Hepatocyte (in vitro differentiated cells): ENCODE data around the gene HOXC6. TPM values are rescaled to one million over a fixed set of nuclear protein-coding genes. Genes with fewer than 3 reads are reported as not detected.
A peak's percentile ranks its signal among the peaks of the same experiment; 100 is the strongest.

Experiments used
- DNase-seq: peaks from one replicate; pipeline ENCODE4 v3.0.0-alpha.2; 2016; ENCODE audit warnings: low spot score
- H2AFZ ChIP-seq: fragments of 200-600 bp; sonication (generic); 2 replicates; pipeline ENCODE4 v1.6.0; 2016; ENCODE audit warnings: antibody characterized with exemption, mild to moderate bottlenecking
- H3K27ac ChIP-seq: fragments of 200-600 bp; sonication (generic); 2 replicates; pipeline ENCODE4 v1.5.1; 2016; ENCODE audit warnings: mild to moderate bottlenecking
- H3K27me3 ChIP-seq: fragments of 200-600 bp; sonication (generic); 2 replicates; pipeline ENCODE4 v1.6.1; 2016
- H3K36me3 ChIP-seq: fragments of 200-600 bp; sonication (generic); replicated peaks from 2 replicates; pipeline ENCODE4 v1.5.1; 2016; ENCODE audit warnings: low read depth; ENCODE audit not compliant: insufficient read depth
- H3K4me1 ChIP-seq: fragments of 200-600 bp; sonication (generic); 2 replicates; pipeline ENCODE4 v1.5.1; 2016; ENCODE audit warnings: mild to moderate bottlenecking, moderate library complexity; ENCODE audit not compliant: insufficient read depth
- H3K4me2 ChIP-seq: fragments of 200-600 bp; sonication (generic); 2 replicates; pipeline ENCODE4 v1.6.0; 2016
- H3K4me3 ChIP-seq: fragments of 200-600 bp; sonication (generic); 2 replicates; pipeline ENCODE4 v1.5.1; 2016; ENCODE audit warnings: mild to moderate bottlenecking
- H3K79me2 ChIP-seq: fragments of 200-600 bp; sonication (generic); 2 replicates; pipeline ENCODE4 v1.6.0; 2017; ENCODE audit warnings: mild to moderate bottlenecking
- H3K9me2 ChIP-seq: fragments of 200-600 bp; sonication (generic); replicated peaks from 2 replicates; pipeline ENCODE4 v1.6.0; 2017; ENCODE audit warnings: mild to moderate bottlenecking; ENCODE audit not compliant: insufficient read depth
- H3K9me3 ChIP-seq: fragments of 200-600 bp; sonication (generic); 2 replicates; pipeline ENCODE4 v1.5.1; 2016; ENCODE audit warnings: low read depth, mild to moderate bottlenecking
- H4K20me1 ChIP-seq: fragments of 200-600 bp; sonication (generic); 2 replicates; pipeline ENCODE4 v1.6.0; 2016; ENCODE audit warnings: mild to moderate bottlenecking; ENCODE audit not compliant: insufficient read depth, poor library complexity, severe bottlenecking
- CTCF ChIP-seq: fragments of 200-600 bp; sonication (generic); IDR thresholded peaks from 2 replicates; pipeline ENCODE4 v1.5.1; 2016; ENCODE audit warnings: antibody characterized with exemption, mild to moderate bottlenecking; ENCODE audit not compliant: poor library complexity
- EZH2 ChIP-seq: fragments of 200-600 bp; sonication (generic); IDR thresholded peaks from 2 replicates; pipeline ENCODE4 v1.6.1; 2016; ENCODE audit warnings: antibody characterized with exemption, mild to moderate bottlenecking, borderline replicate concordance
- EZH2phosphoT487 ChIP-seq: fragments of 200-600 bp; sonication (generic); IDR thresholded peaks from one replicate; pipeline ENCODE4 v1.6.1; 2018; ENCODE audit warnings: antibody characterized with exemption, mild to moderate bottlenecking, low read depth, moderate library complexity; ENCODE audit not compliant: unreplicated experiment, severe bottlenecking
- WGBS: methylation state at CpG from one replicate; pipeline ENCODE4 v1.1.6; 2016; ENCODE audit warnings: low lambda C conversion rate; ENCODE audit errors: missing lambda C conversion rate; 5-methylcytosine and 5-hydroxymethylcytosine counted together
- polyA plus RNA-seq: library from polyadenylated mRNA; unstranded; fragments of >200 nt; fragmentation: Nextera tagmentation; extraction: Ambion mirVana; gene quantifications from 2 replicates; pipeline ENCODE4 v1.2.1, GENCODE V29; 2016
- total RNA-seq: library from RNA; depleted of rRNA; stranded (reverse); fragments of >200 nt; gene quantifications from 2 replicates; pipeline ENCODE4 v1.2.3, GENCODE V29; 2014

The HOXC6 gene
- total and polyA plus RNA-seq, 2 experiments from 2014 or later: 4.5 to 11.1 TPM

DNA sequence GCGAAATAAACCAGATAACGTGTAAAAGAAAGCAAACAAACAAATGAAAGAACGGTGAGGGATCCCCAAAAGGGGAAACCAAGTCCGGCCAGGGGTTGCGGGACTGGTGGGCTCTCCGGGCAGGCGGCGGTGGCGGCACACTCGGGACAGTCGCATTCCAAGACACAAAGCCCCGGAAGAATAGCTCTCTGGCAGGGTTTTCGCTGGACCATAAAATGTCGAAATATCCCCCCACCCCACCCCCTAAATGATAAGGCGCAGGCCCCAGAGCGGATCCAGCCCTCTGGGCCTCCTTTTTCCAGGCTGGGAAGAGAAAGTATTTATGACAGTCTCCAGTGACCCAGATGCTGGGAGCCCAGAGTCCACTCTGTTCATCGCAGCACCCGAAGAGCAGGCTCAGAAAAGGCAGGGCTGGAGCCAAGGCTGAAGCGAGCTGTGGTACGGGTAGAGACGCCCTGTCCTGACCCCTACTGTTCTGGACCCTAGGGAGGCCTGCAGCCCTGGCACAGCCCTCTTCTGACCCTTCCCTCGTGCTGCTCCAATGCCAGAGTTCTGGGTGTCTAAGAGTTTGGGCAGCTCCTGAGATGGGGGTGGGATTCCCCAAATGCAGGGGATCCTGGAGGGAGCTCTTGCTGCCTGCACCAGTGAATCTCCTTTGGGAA, 21.6 kb upstream of the HOXC6 start:
- WGBS: 24% methylated on average over 22 of the region's 22 CpGs
- H3K4me1 ChIP-seq: peaks cover 15% of the 10 kb centered on the region
- peaks cover 93% of the 10 kb centered on the region for H3K27me3 ChIP-seq
- DNase-seq: peak; percentile 66
- H3K4me3 ChIP-seq: peak overlapping the region; percentile 31
- no peaks in the 10 kb centered on the region for H3K9me3 ChIP-seq
- H3K36me3 ChIP-seq: no peaks in the 10 kb centered on the region
- H3K27ac ChIP-seq: peak overlapping the region; percentile 61
- H3K79me2 ChIP-seq: peaks cover 4% of the 10 kb centered on the region
- H4K20me1 ChIP-seq: no peaks in the 10 kb centered on the region
- peak overlapping the region; percentile 89 for H3K4me2 ChIP-seq
- peak overlapping the region; percentile 62 for H2AFZ ChIP-seq
- H3K9me2 ChIP-seq: no peaks in the 10 kb centered on the region
- TF ChIP-seq CTCF: no peak
- no peak for TF ChIP-seq EZH2phosphoT487
- TF ChIP-seq EZH2: no peak

DNA sequence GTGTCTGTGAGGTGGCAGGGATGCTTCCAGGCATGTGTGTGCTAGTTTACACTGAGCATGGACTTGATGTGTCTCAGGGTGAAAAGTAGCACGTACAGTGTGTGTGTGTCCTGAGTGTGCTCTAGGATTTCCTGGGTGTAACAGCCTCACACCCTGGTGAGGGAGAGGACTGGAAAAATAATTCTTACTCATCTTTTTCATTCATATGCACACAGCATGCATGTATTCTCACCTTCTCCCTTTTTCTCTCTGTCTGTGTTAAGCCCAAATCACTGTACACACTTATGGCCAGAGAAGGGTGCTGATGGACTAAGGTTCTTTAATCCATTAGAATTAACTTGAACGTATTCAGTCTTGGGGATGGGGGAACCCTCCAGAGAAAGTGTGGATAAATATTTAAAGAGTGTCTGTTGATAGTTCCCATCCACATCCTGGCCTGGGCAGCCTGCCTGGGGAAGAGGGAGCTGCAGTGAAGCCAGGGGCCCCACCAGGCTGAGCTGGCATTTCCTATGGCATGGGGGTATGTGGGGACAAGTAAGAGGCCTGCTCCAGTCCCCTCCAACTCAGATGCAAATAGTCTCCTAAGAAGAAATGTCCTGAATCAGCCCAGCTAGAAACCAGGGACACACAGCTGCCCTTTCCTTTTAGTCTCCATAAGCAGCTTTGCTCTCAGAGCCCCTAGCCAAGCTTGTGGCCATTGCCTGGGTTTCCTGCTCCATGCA, 20.5 kb upstream of the HOXC6 start:
- Histone ChIP-seq H3K9me3 (no peaks in the 10 kb centered on the region), H3K4me2 (peak overlapping the region; percentile 95), H4K20me1 (no peaks in the 10 kb centered on the region), H2AFZ (no peak overlapping the region), H3K27me3 (peaks cover 88% of the 10 kb centered on the region), H3K27ac (no peak overlapping the region), H3K4me3 (no peak overlapping the region), H3K79me2 (peaks cover 4% of the 10 kb centered on the region), H3K36me3 (no peaks in the 10 kb centered on the region), H3K4me1 (peaks cover 15% of the 10 kb centered on the region), H3K9me2 (no peaks in the 10 kb centered on the region)
- WGBS: 46% methylated on average over 2 of the region's 2 CpGs
- DNase-seq: no peak
- TF ChIP-seq CTCF (no peak), EZH2phosphoT487 (no peak), EZH2 (no peak)

GRCh38 chr12:54008260-54008552, 20.0 kb upstream of the HOXC6 start:
- Histone ChIP-seq H4K20me1 (no peaks in the 10 kb centered on the region), H3K9me3 (no peaks in the 10 kb centered on the region), H3K27ac (no peak overlapping the region), H3K4me3 (no peak overlapping the region), H2AFZ (no peak overlapping the region), H3K36me3 (no peaks in the 10 kb centered on the region), H3K4me1 (peaks cover 15% of the 10 kb centered on the region), H3K27me3 (peaks cover 88% of the 10 kb centered on the region), H3K4me2 (peak overlapping the region; percentile 95), H3K79me2 (peaks cover 4% of the 10 kb centered on the region), H3K9me2 (no peaks in the 10 kb centered on the region)
- TF ChIP-seq EZH2phosphoT487 (no peak), CTCF (no peak), EZH2 (no peak)
- DNase-seq: no peak
- 50% methylated on average over 2 of the region's 2 CpGs for WGBS
